GM12878 (cell line): ENCODE measurements around the gene BZW1. TPM values are rescaled to one million over a fixed set of nuclear protein-coding genes. Genes with fewer than 3 reads are reported as not detected.

Experiments used
- ASH2L ChIP-seq: fragments of 300-600, 200-600 bp; sonication (generic); IDR thresholded peaks from 2 replicates; pipeline ENCODE4 v1.6.1; 2017; ENCODE audit warnings: low read depth, mild to moderate bottlenecking, borderline replicate concordance
- ATF2 ChIP-seq: IDR thresholded peaks from 2 replicates; pipeline ENCODE4 v1.6.1; 2012; ENCODE audit warnings: low read length, inconsistent platforms
- BCL3 ChIP-seq: IDR thresholded peaks from 2 replicates; pipeline ENCODE4 v1.6.1; 2011; ENCODE audit warnings: borderline replicate concordance, low read depth, mild to moderate bottlenecking, moderate library complexity, low read length; ENCODE audit not compliant: insufficient read depth, poor library complexity, severe bottlenecking
- CTCF ChIP-seq, 3 experiments: IDR thresholded peaks in 2 of 3; conservative IDR thresholded peaks in 1 of 3; 2 replicates each; pipeline ENCODE4 v1.5.1; 2011; ENCODE audit warnings: low read depth in 3 of 3, low read length in 3 of 3, mild to moderate bottlenecking in 3 of 3, control low read depth in 2 of 3, moderate library complexity in 2 of 3, inconsistent platforms in 1 of 3, mixed read lengths in 1 of 3; ENCODE audit not compliant: control insufficient read depth in 2 of 3, insufficient read depth in 1 of 3; ENCODE audit errors: extremely low read depth in 1 of 3
- E4F1 ChIP-seq: fragments of 450-650 bp; IDR thresholded peaks from 2 replicates; pipeline ENCODE4 v1.6.1; 2018; ENCODE audit warnings: borderline replicate concordance, mild to moderate bottlenecking; ENCODE audit not compliant: partially characterized antibody
- HDAC2 ChIP-seq: fragments of 200-600 bp; sonication (generic); IDR thresholded peaks from 2 replicates; pipeline ENCODE4 v1.6.1; 2017
- MEF2B ChIP-seq: fragments of 450-650 bp; IDR thresholded peaks from 2 replicates; pipeline ENCODE4 v1.6.1; 2018; ENCODE audit warnings: mild to moderate bottlenecking, moderate library complexity; ENCODE audit not compliant: partially characterized antibody, poor library complexity, severe bottlenecking
- MTA2 ChIP-seq: fragments of 450-650 bp; IDR thresholded peaks from 2 replicates; pipeline ENCODE4 v1.6.1; 2016; ENCODE audit warnings: low read depth, mild to moderate bottlenecking, moderate library complexity
- MYC ChIP-seq: IDR thresholded peaks from 2 replicates; pipeline ENCODE4 v1.6.1; 2011; ENCODE audit warnings: mild to moderate bottlenecking, low read length, moderate library complexity, inconsistent platforms; ENCODE audit not compliant: insufficient read depth, insufficient replicate concordance, insufficient read length, severe bottlenecking
- NR2C1 ChIP-seq: fragments of 450-650 bp; IDR thresholded peaks from 2 replicates; pipeline ENCODE4 v1.6.1; 2017; ENCODE audit warnings: antibody characterized with exemption, mild to moderate bottlenecking, moderate library complexity
- RELA ChIP-seq: fragments of 450-650 bp; IDR thresholded peaks from 2 replicates; pipeline ENCODE4 v1.8.0; 2014; ENCODE audit warnings: borderline replicate concordance; ENCODE audit not compliant: partially characterized antibody
- SREBF2 ChIP-seq: IDR thresholded peaks from 2 replicates; pipeline ENCODE4 v1.6.1; 2012; ENCODE audit warnings: mild to moderate bottlenecking, low read length
- TCF7 ChIP-seq: IDR thresholded peaks from 2 replicates; pipeline ENCODE4 v1.6.1; 2014; ENCODE audit warnings: antibody characterized with exemption, borderline replicate concordance
- ZBTB4 ChIP-seq: fragments of 450-650 bp; formaldehyde crosslinking; IDR thresholded peaks from 2 replicates; pipeline ENCODE4 v1.4.0; 2022; ENCODE audit warnings: mild to moderate bottlenecking, moderate library complexity
- ZNF217 ChIP-seq: fragments of 450-650 bp; IDR thresholded peaks from 2 replicates; pipeline ENCODE4 v1.6.1; 2017; ENCODE audit warnings: antibody characterized with exemption, mild to moderate bottlenecking
- ZSCAN29 ChIP-seq: fragments of 450-650 bp; IDR thresholded peaks from 2 replicates; pipeline ENCODE4 v1.6.1; 2017; ENCODE audit warnings: mild to moderate bottlenecking, moderate library complexity
- polyA plus RNA-seq, 11 experiments: library from polyadenylated mRNA; depleted of rRNA in 4 of 11; unstranded in 6 of 11; stranded (reverse) in 5 of 11; fragments of >200 nt; fragmentation: Nextera tagmentation in 4 of 11; fragmentation: Illumina TruSeq in 1 of 11; extraction: Ambion mirVana in 4 of 11; extraction: Trizol in 1 of 11; gene quantifications; 1 replicate in 1 of 11; 2 replicates in 10 of 11; pipeline versions ENCODE4 v1.2.1 to v1.2.3, GENCODE V29; 2011 to 2016; ENCODE audit warnings: inconsistent platforms in 2 of 11, missing spikeins in 2 of 11, low read depth in 1 of 11
- total RNA-seq, 4 experiments: library from RNA; depleted of rRNA in 3 of 4; stranded (reverse); fragments of >200 nt in 3 of 4; fragmentation: Illumina TruSeq in 1 of 4; extraction: Trizol in 1 of 4; gene quantifications; 2 replicates each; pipeline versions ENCODE4 v1.2.1 to v1.2.3, GENCODE V29; 2013 to 2021

The BZW1 gene
- total and polyA plus RNA-seq, 10 of the 15 experiments (the other 5 are each of a cell fraction or from before 2014, with no cell fraction given) = 186 to 349 (median 269) TPM

GRCh38 chr2:200811333-200812121 is at the start of gene BZW1 (continued):
- TF ChIP-seq E4F1 (peak; percentile 97), MTA2 (peak; percentile 46; the same call in 1 of the 2 replicates), CTCF (IDR thresholded peaks at IDR 0.05 in 2 of 3, conservative IDR thresholded peaks at IDR 0.05 in 1 of 3; ENCODE audit: control insufficient read depth in 2 of 3, extremely low read depth in 1 of 3, insufficient read depth in 1 of 3, low read depth in 3 of 3, low read length in 3 of 3) (no peak), ZBTB4 (CRISPR knock-in tag) (no peak), BCL3 (peak; percentile 5), TCF7 (no peak), ATF2 (peak; percentile 23; the same call in 1 of the 2 replicates), NR2C1 (peak; percentile 13; the same call in 1 of the 2 replicates), MYC (no peak), RELA (peak; percentile 78), ASH2L (no peak), SREBF2 (no peak), HDAC2 (no peak), ZNF217 (no peak), MEF2B (no peak), ZSCAN29 (no peak)
